NCI-H526 treated with DMSO at 0.1 percent for 48 hours (cell line): ENCODE measurements around the gene THOC2.
"Not testable (repeated sequence)": the region's sequence is repeated elsewhere in the genome, so short reads cannot be mapped to it uniquely, and the experiment has no call there.

ENCODE experiments used
- DNase-seq: peaks from one replicate; lab custom pipeline; 2025; lab: John Stamatoyannopoulos, UW

THOC2 gene

DNA sequence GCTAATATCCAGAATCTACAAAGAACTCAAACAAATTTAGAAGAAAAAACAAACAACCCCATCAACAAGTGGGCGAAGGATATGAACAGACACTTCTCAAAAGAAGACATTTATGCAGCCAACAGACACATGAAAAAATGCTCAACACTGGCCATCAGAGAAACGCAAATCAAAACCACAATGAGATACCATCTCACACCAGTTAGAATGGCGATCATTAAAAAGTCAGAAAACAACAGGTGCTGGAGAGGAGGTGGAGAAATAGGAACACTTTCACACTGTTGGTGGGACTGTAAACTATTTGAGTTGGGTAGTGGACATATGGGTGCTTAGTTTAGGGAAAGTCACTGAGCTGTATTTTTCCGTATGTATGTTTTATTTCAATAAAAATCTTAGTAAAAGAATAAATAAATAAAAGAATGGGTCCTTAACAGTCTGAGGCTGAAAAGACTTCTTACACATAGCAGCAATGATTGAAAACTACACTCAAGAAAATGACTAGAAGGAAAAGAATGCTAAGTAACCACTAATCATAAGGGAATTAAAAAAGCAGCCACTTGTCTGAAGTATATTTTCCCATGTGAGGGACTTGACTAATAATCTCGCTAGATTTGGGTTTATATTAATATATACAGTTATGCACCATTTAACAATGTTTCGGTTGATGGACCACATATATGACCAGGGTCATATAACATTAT is 68.2 kb downstream of the THOC2 start:
- DNase-seq, result not testable (repeated sequence)

DNA sequence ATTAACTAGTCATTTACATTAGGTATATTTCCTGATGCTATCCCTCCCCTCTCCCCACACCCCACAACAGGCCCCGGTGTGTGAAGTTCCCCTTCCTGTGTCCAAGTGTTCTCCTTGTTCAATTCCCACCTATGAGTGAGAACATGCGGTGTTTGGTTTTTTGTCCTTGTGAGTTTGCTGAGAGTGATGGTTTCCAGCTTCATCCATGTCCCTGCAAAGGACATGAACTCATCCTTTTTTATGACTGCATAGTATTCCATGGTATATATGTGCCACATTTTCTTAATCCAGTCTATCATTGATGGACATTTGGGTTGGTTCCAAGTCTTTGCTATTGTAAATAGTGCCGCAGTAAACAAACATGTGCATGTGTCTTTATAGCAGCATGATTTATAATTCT is 69.1 kb downstream of the THOC2 start:
- not testable (repeated sequence) for DNase-seq

DNA sequence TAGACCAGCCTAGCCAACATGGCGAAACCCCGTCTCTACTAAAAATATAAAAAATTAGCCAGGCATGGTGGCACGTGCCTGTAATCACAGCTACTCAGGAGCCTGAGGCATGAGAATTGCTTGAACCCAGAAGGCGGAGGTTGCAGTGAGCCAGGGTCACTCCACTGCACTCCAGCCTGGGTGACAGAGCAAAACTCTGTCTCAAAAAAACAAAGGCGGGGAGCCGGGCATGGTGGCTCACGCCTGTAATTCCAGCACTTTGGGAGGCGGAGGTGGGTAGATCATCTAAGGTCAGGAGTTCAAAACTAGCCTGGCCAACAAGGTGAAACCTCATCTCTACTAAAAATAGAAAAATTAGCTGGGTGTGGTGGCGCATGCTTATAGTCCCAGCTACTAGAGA is 76.3 kb downstream of the THOC2 start:
- DNase-seq, result not testable (repeated sequence)

DNA sequence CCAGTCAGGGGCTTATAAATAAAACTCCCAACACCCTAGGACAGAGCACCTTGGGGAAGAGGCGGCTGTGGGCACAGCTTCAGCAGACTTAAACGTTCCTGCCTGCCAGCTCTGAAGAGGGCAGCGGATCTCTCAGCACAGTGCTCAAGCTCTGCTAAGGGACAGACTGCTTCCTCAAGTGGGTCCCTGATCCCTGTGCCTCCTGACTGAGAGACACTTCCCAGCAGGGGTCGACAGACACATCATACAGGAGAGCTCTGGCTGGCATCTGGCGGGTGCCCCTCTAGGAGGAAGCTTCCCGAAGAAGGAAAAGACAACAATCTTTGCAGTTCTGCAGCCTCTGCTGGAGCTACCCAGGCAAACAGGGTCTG is 84.1 kb downstream of the THOC2 start:
- not testable (repeated sequence) for DNase-seq

DNA sequence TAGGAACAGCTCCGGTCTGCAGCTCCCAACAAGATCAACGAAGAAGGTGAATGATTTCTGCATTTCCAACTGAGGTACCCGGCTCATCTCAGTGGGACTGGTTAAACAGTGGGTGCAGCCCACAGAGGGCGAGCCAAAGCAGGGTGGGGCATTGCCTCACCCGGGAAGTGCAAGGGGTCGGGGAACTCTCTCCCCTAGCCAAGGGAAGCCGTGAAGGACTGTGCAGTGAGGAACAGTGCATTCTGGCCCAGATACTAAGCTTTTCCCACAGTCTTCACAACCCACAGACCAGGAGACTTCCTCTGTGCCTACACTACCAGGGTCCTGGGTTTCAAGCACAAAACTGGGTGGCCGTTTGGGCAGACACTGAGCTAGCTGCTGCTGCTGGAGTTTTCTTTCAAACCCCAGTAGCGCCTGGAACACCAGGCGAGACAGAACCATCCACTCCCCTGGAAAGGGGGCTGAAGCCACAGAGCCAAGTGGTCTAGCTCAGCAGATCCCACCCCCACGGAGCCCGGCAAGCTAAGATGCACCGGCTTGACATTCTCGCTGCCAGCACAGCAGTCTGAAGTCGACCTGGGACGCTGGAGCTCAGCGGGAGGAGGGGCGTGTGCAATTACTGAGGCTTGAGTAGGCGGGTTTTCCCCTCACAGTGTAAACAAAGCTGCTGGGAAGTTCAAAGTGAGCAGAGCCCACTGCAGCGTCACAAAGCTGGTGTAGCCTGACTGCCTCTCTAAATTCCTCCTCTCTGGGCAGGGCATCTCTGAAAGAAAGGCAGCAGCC is 84.6 kb downstream of the THOC2 start:
- DNase-seq, result peak; percentile 17

DNA sequence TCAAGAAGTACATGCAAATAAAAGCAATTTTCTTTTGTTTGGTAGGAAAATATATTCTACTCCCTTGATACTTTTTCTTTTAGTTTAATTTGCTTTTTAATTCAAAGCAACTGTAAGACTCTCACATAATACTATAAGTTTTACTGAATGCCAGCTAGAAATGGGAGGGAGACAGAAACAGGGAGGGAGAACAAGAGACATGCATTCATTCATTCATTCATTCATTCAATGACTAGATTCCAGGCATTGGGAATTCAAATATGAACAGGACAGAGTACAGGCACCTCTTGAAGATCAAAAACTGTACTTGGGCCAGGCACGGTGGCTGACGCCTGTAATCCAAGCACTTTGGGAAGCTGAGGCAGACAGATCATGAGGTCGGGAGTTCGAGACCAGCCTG is 85.6 kb downstream of the THOC2 start:
- DNase-seq, result no peak

DNA sequence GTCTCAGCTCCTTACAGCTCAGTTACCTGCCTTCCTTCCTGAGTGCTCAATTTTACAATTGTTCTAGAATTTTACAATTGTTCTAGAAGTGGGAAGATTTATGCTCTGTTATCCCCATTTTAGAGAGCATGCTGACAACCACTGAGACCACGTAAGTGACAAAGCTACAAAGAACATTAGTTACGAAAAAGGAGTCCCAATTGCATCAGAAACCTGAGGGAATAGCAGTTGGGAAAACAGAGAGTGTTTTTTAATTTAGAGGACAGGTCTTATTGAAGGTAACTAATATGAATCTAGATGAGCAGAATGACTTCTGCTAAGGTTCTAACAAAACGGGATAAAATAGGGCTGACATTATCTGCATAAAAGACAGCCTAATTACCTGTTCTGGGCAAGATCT is 103.3 kb downstream of the THOC2 start:
- DNase-seq, result no peak

DNA sequence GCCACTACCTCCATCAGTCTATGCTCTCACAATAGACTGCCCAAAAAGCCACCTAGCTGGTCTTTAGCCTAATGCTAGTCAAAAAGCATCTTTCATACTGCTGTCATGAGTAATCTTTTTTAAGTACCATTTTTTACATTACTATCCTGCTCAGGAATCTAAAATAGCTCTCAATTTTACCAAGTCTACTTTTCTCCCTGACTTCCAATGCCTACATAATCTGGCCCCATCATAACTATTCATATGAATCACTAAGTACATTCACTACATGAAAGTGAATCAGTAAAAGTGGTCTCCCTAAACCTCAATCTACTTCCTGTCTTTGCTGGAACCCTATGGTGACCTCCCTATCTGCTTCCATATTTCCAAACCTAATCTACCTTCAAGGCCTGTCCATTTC is 105.9 kb downstream of the THOC2 start:
- DNase-seq, result no peak

DNA sequence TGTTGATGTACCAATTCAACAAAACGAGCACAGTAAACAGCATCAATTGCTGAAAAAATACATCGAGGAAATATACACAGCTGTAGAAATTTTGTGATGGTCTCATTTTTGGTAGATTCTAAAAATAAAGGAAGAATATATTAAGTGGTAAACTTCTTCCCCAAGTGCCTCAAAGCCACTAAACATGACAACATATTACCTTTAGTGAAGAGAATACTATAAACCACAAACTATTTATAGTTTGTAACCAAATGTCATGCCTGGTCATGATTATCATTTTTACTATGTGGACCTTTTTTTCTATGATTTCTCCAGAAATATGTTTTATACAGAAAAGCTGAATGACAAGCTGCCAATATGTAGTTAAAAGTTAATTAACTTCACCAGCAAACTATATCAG is 106.9 kb downstream of the THOC2 start:
- DNase-seq, result no peak

DNA sequence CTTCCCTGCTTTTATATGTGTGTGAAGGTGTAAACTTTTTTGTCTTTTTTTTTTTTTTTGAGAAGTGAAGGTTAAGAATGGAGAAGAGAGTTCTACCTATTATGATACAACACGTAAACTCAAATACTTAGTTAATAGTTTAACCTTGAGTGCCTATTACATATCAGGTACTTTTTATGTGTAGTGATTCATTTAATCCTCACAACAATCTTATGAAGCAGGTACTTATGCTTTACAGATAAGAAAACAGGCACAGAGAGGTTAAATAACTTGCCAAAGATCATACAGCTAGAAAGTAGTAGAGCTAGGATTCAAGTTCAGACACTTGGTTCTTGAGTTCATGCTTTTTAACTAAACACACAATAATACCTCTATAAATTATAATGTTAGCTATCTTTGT is 107.4 kb downstream of the THOC2 start:
- DNase-seq, result no peak

DNA sequence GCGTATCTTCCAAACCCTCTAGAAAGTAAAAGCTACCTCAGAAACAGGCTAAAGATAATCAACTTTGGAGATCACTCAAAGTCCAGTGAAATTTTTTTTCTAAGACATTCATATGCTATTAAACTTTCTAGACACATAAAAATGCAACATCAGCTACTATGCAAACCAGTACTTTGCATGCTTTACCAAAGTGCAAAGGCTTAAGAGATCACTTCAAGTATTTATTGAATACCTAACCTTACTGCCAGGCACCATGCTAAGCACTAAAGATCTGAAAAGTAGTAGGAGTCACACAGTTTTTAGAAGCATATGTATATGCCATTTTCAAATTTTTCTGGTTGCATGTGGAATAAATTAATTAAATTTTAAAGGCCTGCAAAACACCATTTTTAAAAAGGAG is 115.8 kb downstream of the THOC2 start:
- peak; percentile 20 for DNase-seq

DNA sequence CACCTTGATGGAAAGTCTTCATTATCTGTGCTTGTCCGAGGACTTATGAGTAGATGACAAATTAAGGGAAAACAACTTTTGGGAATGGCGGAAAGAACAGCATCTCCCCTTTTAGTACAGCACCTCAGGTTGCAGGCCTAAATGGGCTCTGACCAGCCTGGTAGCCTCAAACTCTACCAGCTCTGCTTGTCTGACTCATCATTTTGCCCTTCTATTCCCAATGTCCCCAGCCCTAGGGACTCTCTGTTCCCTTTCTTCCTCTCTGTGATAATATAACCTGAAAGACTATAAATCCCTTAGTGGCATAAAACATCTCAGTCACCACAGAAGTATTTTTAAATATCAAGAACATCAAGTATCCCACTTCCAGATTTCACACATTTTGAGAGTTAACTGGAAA is 121.9 kb downstream of the THOC2 start:
- no peak for DNase-seq

DNA sequence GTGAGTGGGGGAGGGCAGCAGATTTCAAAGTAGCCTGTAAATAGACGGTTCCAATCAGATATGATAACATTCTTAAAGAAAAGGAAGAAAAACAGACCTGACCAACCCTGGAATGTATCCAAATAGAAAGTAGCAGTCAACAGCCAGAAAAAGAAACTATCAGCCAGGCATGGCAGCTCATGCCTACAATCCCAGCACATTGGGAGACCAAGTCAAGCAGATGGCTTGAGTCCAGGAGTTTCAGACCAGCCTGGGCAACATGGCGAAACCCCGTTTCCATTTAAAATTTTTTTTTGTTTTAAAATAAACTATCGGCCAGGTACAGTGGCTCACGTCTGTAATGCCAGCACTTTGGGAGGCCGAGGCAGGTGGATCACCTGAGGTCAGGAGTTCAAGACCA is 125.0 kb downstream of the THOC2 start:
- DNase-seq, result no peak

DNA sequence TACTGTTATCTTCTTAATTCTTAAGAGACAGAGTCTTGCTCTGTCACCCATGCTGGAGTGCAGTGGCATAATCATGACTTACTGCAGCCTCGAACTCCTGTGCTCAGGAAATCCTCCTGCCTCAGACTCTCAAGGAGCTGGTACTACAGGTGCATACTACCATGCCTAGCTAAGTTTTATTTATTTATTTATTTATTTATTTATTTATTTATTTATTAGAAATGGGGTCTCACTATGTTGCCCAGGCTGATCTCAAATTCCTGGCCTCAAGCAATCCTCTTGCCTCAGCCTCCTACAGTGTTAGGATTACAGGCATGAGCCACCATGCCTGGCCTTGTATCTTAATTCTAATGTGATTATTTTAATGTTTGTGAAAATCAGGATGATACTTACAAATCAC is 125.6 kb downstream of the THOC2 start:
- no peak for DNase-seq

DNA sequence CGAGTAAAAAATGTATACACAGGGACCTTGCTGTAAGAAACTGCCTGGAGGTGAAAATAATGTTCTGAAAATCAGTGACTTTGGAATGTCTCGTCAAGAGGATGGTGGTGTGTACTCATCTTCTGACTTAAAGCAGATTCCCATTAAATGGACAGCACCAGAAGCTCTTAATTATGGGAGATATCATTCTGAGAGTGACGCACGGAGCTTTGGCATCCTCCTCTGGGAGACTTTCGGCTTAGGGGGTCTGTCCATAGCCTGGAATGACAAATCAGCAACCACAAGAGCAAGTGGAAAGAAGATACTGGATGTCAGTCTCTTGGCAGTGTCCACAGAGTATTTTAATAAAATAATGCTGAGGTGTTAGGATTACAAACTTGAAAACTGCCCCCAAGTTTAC is 129.4 kb downstream of the THOC2 start:
- no peak for DNase-seq

DNA sequence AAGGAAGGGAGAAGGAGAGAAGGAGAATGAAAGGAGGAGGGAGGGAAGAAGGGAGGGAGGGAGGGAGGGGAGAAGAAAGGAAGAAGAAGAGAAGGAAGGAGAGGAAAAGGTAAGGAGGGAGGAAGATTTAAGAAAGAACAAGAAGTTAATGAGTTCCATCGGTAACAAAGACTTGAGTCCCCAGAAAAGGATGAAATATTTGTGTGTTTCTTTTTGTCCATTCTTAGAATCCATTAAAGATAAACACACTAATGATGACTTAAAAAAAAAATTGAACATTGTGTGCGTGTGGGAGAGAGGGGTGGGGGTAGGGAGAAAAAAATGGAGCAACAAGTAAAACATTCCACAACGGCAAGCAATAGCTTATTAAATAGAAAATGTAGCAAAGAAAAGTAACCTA is 131.4 kb downstream of the THOC2 start:
- DNase-seq, result no peak

DNA sequence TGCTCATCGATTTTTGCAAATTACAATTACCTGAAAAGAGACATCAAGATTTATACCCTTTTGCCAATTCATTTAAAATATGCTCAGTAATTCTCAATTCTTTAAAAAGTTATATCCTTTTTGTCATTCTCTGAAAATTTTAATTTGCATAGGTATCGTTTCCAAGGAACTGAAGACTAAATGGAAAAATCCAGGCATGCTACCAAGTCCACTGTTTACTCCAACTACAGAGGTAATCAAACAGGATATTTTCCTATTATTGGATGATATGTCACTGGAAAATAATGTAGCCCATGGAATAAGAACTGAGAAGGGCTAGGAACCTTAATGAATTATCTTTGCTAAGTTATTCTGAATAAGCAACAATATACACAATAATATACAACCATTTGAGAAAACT is 132.7 kb downstream of the THOC2 start:
- no peak for DNase-seq

DNA sequence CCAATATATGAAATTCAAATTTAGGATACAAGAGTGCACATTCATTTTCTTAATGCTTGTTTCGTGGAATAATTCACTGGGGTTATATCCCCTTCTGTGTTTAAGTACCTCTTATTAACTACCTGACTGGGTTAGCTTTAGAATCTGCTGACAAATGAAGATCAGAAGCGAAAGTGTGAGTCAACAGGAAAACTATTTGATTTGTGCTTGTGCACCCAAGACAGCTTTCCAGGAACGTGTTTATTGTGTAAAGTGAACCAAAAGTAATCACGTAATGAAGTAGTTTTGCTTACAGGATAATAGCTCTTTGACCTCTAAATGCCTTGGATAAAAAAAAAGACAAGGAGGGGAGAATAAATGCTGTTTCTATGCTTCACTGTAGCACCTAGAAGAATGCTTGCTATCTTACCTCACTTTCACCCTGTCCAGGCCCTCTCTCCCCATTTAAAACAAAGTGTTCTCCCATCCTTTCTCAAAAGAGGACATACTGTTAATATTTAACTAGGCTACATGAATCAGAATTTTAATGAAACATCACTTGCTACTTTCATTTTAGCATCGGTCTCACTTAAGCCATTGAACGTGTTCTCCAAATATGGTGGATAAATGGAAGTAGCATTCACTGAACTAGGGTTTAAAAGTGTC is 141.9 kb downstream of the THOC2 start:
- DNase-seq, result no peak

DNA sequence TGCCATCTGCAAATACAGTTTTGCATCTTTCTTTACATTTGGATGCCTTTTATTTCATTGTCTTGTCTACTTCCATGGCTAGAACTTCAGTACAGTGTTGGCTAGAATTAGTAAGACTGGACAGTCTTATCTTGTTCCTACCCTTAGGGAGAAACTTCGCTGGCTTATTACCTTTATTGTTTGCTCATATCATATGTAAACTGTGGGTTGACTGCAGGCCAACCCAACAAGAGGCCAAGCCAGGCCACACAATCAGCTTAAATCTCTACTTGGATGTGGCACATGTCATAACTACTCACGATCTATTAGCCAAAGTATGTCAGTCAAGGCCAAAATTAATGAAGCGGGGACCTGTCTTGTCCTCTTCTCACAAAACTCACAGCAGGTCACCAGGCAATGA is 144.1 kb downstream of the THOC2 start:
- no peak for DNase-seq

DNA sequence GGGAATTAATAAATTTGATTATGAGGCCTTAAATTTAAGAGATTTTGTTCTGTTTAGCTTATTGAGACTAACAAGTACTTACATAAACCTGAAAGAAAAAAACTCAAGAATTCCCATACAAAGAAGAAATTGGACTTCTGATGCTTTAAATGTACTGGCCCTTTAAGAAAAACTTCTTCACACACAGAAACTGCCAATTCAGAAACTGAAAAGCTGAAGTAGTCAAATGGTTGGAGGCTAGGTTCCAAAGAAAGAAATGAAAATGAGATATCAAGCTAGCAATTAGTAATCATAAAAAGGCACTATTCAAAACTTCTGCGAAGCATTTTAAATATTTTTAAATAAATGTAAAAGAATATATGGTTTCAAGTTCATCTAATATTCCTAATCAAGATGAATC is 151.3 kb downstream of the THOC2 start:
- no peak for DNase-seq

DNA sequence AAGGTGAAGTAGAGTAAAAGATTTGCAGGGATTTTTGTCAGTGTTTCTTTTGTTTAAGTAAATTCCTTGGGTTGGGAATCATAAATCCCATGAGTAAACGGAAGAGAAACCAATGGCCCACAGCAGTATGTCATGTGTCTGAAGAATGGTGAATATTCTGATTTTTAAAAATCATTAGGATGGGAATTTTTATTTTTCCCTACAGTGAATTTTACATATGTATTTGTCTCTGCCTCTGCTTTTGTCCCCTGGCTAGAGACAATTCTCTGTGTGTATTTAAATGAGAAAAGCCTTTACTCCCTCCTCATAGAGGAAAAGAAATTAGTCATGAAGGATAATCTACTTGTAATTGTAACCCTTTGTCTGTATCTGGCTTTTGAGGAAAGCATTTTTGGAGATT is 152.1 kb downstream of the THOC2 start:
- DNase-seq, result no peak

DNA sequence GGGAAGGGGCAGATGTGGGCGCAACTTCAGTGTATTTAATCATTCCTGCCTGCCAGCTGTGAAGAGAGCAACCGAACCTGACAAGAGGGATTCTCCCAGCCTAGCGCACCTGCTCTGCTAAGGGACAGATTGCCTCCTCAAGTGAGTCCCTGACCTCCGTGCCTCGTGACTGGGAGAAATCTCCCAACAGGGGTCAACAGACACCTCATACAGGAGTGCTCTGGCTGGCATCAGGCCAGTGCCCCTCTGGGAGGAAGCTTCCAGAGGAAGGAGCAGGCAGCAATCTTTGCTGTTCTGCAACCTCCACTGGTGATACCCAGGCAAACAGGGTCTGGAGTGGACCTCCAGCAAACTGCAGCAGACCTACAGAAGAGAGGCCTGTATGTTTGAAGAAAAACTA is 158.8 kb downstream of the THOC2 start:
- not testable (repeated sequence) for DNase-seq

DNA sequence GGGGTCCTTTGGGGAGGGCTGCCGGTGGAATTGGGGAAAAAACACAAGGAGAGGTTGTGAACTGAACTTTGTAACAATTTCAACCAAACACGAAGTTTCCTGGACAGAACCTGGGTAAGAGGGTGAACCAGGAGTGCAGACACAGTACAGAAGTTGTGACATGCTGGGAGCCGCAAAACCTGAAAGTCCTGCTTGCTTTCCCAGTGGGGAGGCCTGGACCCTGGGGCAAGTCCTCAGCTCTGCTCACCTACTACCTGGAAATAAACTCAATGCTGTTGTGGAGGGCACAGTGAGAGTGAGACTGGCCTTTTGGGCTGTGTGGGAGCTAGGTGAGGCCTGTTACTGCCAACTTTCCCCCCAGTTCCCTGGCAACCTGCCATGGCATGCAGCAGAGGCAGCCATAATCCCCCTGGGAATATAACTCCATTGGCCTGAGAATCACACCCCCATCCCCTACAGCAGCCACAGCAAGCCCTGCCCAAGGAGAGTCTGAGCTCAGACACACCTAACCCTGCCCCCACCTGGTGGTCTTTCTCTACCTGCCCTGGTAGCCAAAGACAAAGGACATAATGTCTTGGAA is 162.8 kb downstream of the THOC2 start:
- no peak for DNase-seq
